GM23248 (cell line): ENCODE data around the gene ZMYM3. TPM values are rescaled to one million over a fixed set of nuclear protein-coding genes. Genes with fewer than 3 reads are reported as not detected.

Experiments used
- DNase-seq: peaks from one replicate; pipeline ENCODE4 v3.0.0-alpha.2; 2015
- H2AFZ ChIP-seq: fragments of 200-600 bp; sonication (generic); 2 replicates; pipeline ENCODE4 v1.6.1; 2016; ENCODE audit warnings: antibody characterized with exemption
- H3F3A ChIP-seq: fragments of 200-600 bp; sonication (generic); 2 replicates; pipeline ENCODE4 v1.6.1; 2016; ENCODE audit warnings: mild to moderate bottlenecking, antibody characterized with exemption, mixed run types; ENCODE audit not compliant: insufficient read depth
- H3K27ac ChIP-seq: fragments of 200-600 bp; sonication (generic); 2 replicates; pipeline ENCODE4 v1.5.1; 2016; ENCODE audit warnings: mild to moderate bottlenecking
- H3K27me3 ChIP-seq: fragments of 200-600 bp; sonication (generic); replicated peaks from 2 replicates; pipeline ENCODE4 v1.6.1; 2016; ENCODE audit warnings: mild to moderate bottlenecking; ENCODE audit not compliant: insufficient read depth
- H3K36me3 ChIP-seq: fragments of 200-600 bp; sonication (generic); 2 replicates; pipeline ENCODE4 v1.6.1; 2016; ENCODE audit warnings: low read depth, mild to moderate bottlenecking
- H3K4me1 ChIP-seq: fragments of 200-600 bp; sonication (generic); 2 replicates; pipeline ENCODE4 v1.6.1; 2016; ENCODE audit warnings: mild to moderate bottlenecking; ENCODE audit not compliant: insufficient read depth
- H3K4me2 ChIP-seq: fragments of 200-600 bp; sonication (generic); one replicate; pipeline ENCODE4 v1.6.1; 2016; ENCODE audit warnings: mild to moderate bottlenecking; ENCODE audit not compliant: unreplicated experiment
- H3K4me3 ChIP-seq: fragments of 200-600 bp; sonication (generic); 2 replicates; pipeline ENCODE4 v1.5.1; 2016; ENCODE audit warnings: mild to moderate bottlenecking
- H3K79me2 ChIP-seq: fragments of 200-600 bp; sonication (generic); 2 replicates; pipeline ENCODE4 v1.6.1; 2016; ENCODE audit warnings: mild to moderate bottlenecking; ENCODE audit not compliant: insufficient read depth
- H3K9ac ChIP-seq: fragments of 200-600 bp; sonication (generic); 2 replicates; pipeline ENCODE4 v1.6.1; 2016; ENCODE audit warnings: mild to moderate bottlenecking
- H3K9me2 ChIP-seq: fragments of 200-600 bp; sonication (generic); 2 replicates; pipeline ENCODE4 v1.6.1; 2016; ENCODE audit warnings: mixed run types, mild to moderate bottlenecking, moderate library complexity; ENCODE audit not compliant: insufficient read depth
- H3K9me3 ChIP-seq: fragments of 200-600 bp; sonication (generic); one replicate; pipeline ENCODE4 v1.6.1; 2017; ENCODE audit warnings: low read depth
- H4K20me1 ChIP-seq: fragments of 200-600 bp; sonication (generic); 2 replicates; pipeline ENCODE4 v1.6.0; 2016; ENCODE audit not compliant: insufficient read depth
- EZH2 ChIP-seq: fragments of 200-600 bp; sonication (generic); IDR thresholded peaks from 2 replicates; pipeline ENCODE4 v1.6.1; 2018; ENCODE audit warnings: antibody characterized with exemption, mild to moderate bottlenecking; ENCODE audit not compliant: insufficient read depth, poor library complexity, severe bottlenecking
- EZH2phosphoT487 ChIP-seq: fragments of 200-600 bp; sonication (generic); IDR thresholded peaks from 2 replicates; pipeline ENCODE4 v1.6.1; 2018; ENCODE audit warnings: antibody characterized with exemption, moderate library complexity, mild to moderate bottlenecking, low read depth; ENCODE audit not compliant: insufficient read depth
- WGBS, 2 experiments: methylation state at CpG; one replicate each; pipeline ENCODE4 v1.1.6; 2015 to 2017; ENCODE audit warnings: low lambda C conversion rate in 2 of 2, low coverage in 1 of 2; ENCODE audit errors: missing lambda C conversion rate in 2 of 2; 5-methylcytosine and 5-hydroxymethylcytosine counted together
- in situ Hi-C: fragments of 300-500 bp; cut with MboI; formaldehyde crosslinking; loops from 2 replicates; pipeline ENCODE4 v1.15.0; 2020
- polyA plus RNA-seq: library from polyadenylated mRNA; unstranded; fragments of >200 nt; fragmentation: Nextera tagmentation; extraction: Ambion mirVana; gene quantifications from 2 replicates; pipeline ENCODE4 v1.2.1, GENCODE V29; 2016
- total RNA-seq: library from RNA; depleted of rRNA; stranded (reverse); fragments of >200 nt; shearing (Covaris generic); gene quantifications from 2 replicates; pipeline ENCODE4 v1.2.3, GENCODE V29; 2014

The ZMYM3 gene
- total and polyA plus RNA-seq, 2 experiments from 2014 or later, result 7.7 to 14.8 TPM

- H3K79me2 ChIP-seq, result peaks cover 7% of the 10 kb centered on the region
- peak overlapping the region; percentile 68 for H3K4me2 ChIP-seq
- H3K36me3 ChIP-seq, result no peaks in the 10 kb centered on the region
- in situ Hi-C loops, result no loop called here
- peaks cover 8% of the 10 kb centered on the region; the same call in 1 of the 2 replicates for H3K4me1 ChIP-seq
- peak overlapping the region; percentile 88 for H3K9ac ChIP-seq
- H3K4me3 ChIP-seq, result peak overlapping the region; percentile 87
- 1 to 4% methylated on average over 9 to 35 of the region's 35 CpGs for WGBS, 2 experiments
- H2AFZ ChIP-seq, result peak overlapping the region; percentile 92
- no peaks in the 10 kb centered on the region for H3K9me3 ChIP-seq
- no peaks in the 10 kb centered on the region for H3K9me2 ChIP-seq
- TF ChIP-seq EZH2 (no peak), EZH2phosphoT487 (no peak)
- no peak overlapping the region for H3K27ac ChIP-seq
- peak; percentile 54 for DNase-seq
- H3F3A ChIP-seq, result no peaks in the 10 kb centered on the region
- H4K20me1 ChIP-seq, result no peaks in the 10 kb centered on the region
- no peaks in the 10 kb centered on the region for H3K27me3 ChIP-seq
These were observed 468 bp downstream of the ZMYM3 start for GRCh38 chrX:71253253-71254091.

DNA sequence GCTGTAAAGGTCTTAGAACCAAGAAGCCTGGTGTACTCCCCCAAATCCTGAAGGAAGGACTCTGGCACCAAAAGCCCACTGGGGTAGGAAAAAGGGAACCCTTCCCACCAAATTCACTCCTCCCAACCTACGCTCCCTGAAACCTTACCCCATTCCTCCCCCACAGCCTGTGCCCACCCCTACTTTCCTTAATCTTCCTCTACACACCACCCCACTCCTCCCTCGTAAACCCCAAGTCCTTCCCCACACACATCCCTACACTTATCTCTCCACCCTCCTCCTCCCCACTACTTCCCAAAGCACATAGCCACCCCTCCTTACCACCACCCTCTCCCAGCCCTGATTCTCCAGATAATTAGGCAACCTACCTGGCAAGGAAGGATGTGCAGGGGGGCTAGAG, 1.7 kb downstream of the ZMYM3 start:
- TF ChIP-seq EZH2phosphoT487, result no peak
- no peak for TF ChIP-seq EZH2
- no peaks in the 10 kb centered on the region for H3K9me3 ChIP-seq
- no peaks in the 10 kb centered on the region for H3F3A ChIP-seq
- no peaks in the 10 kb centered on the region for H3K27me3 ChIP-seq
- H2AFZ ChIP-seq, result no peak overlapping the region
- 100% methylated on average over 2 of the region's 2 CpGs; no CpG with 5 or more reads in 1 of the 2 experiments for WGBS, 2 experiments
- no peaks in the 10 kb centered on the region for H4K20me1 ChIP-seq
- no peak overlapping the region for H3K9ac ChIP-seq
- DNase-seq, result no peak
- peaks cover 8% of the 10 kb centered on the region; the same call in 1 of the 2 replicates for H3K4me1 ChIP-seq
- H3K4me2 ChIP-seq, result no peak overlapping the region
- H3K79me2 ChIP-seq, result peaks cover 7% of the 10 kb centered on the region
- in situ Hi-C loops, result no loop called here
- H3K4me3 ChIP-seq, result no peak overlapping the region; the same call in 1 of the 2 replicates
- H3K9me2 ChIP-seq, result no peaks in the 10 kb centered on the region
- H3K27ac ChIP-seq, result no peak overlapping the region
- H3K36me3 ChIP-seq, result no peaks in the 10 kb centered on the region

GRCh38 chrX:71251466-71251973, 2.4 kb downstream of the ZMYM3 start:
- TF ChIP-seq EZH2 (no peak), EZH2phosphoT487 (no peak)
- H3K4me1 ChIP-seq, result peaks cover 8% of the 10 kb centered on the region; the same call in 1 of the 2 replicates
- DNase-seq, result no peak
- peaks cover 7% of the 10 kb centered on the region for H3K79me2 ChIP-seq
- no peaks in the 10 kb centered on the region for H3K9me2 ChIP-seq
- no peak overlapping the region for H3K4me2 ChIP-seq
- no peak overlapping the region for H3K4me3 ChIP-seq
- in situ Hi-C loops, result no loop called here
- no peaks in the 10 kb centered on the region for H3K9me3 ChIP-seq
- no peaks in the 10 kb centered on the region for H3K27me3 ChIP-seq
- no peaks in the 10 kb centered on the region for H3F3A ChIP-seq
- 61 to 77% methylated on average over 3 to 8 of the region's 8 CpGs for WGBS, 2 experiments
- H3K36me3 ChIP-seq, result no peaks in the 10 kb centered on the region
- H2AFZ ChIP-seq, result no peak overlapping the region
- no peak overlapping the region for H3K9ac ChIP-seq
- H3K27ac ChIP-seq, result no peak overlapping the region
- no peaks in the 10 kb centered on the region for H4K20me1 ChIP-seq

GRCh38 chrX:71250841-71251240, 3.1 kb downstream of the ZMYM3 start:
- Histone ChIP-seq H3K4me3 (no peak overlapping the region), H2AFZ (no peak overlapping the region), H3K36me3 (no peaks in the 10 kb centered on the region), H3K27me3 (no peaks in the 10 kb centered on the region), H3K27ac (no peak overlapping the region), H3K79me2 (peaks cover 7% of the 10 kb centered on the region), H3K9ac (no peak overlapping the region), H3K9me2 (no peaks in the 10 kb centered on the region), H3K4me2 (no peak overlapping the region), H3K9me3 (no peaks in the 10 kb centered on the region), H3K4me1 (peaks cover 8% of the 10 kb centered on the region; the same call in 1 of the 2 replicates), H4K20me1 (no peaks in the 10 kb centered on the region), H3F3A (no peaks in the 10 kb centered on the region)
- in situ Hi-C loops, result no loop called here
- DNase-seq, result no peak
- WGBS, 2 experiments, result 99 to 100% methylated on average over 8 to 9 of the region's 9 CpGs
- no peak for TF ChIP-seq EZH2phosphoT487
- TF ChIP-seq EZH2, result no peak
